Right ventricle myocardium inferior (tissue), 1 donor: ENCODE measurements around the gene COL9A2. TPM values are rescaled to one million over a fixed set of nuclear protein-coding genes. Genes with fewer than 3 reads are reported as not detected.
"Not testable (repeated sequence)": the region's sequence is repeated elsewhere in the genome, so short reads cannot be mapped to it uniquely, and the experiment has no call there.

Source experiments
- ATAC-seq: fragments of 200-7000 bp; cut with Tn5 transposase; one replicate; pipeline ENCODE4 v1.9.1; 2020; ENCODE audit warnings: mild to moderate bottlenecking, moderate library complexity
- DNase-seq: peaks from one replicate; pipeline ENCODE4 v3.0.0; 2021; ENCODE audit errors: missing footprints
- intact Hi-C: fragments of 100-400 bp; cut with DNase I; formaldehyde crosslinking; loops from one replicate; pipeline ENCODE4 v1.11.0; 2022
- long read RNA-seq: library from polyadenylated mRNA; unstranded; transcript quantifications from one replicate; pipeline ENCODE4 v2.0.0, GENCODE V29; 2021
- total RNA-seq: library from RNA; stranded (reverse); fragmentation: NEBNext Ultra II Directional; extraction: Animal tissue kit (Norgen Biotek cat#: 25700); gene quantifications from one replicate; pipeline ENCODE4 v1.2.1, GENCODE V29; 2021
- donor health status: DM: no; HTN: yes; CAD: no; lungs with severe emphysema.

Gene COL9A2
- 0.24 TPM for total RNA-seq
- long read RNA-seq, partial matches to known transcripts = 2 of 3 reads
- long read RNA-seq, other reads (novel, unspliced or antisense) = 1 of 3 reads

DNA sequence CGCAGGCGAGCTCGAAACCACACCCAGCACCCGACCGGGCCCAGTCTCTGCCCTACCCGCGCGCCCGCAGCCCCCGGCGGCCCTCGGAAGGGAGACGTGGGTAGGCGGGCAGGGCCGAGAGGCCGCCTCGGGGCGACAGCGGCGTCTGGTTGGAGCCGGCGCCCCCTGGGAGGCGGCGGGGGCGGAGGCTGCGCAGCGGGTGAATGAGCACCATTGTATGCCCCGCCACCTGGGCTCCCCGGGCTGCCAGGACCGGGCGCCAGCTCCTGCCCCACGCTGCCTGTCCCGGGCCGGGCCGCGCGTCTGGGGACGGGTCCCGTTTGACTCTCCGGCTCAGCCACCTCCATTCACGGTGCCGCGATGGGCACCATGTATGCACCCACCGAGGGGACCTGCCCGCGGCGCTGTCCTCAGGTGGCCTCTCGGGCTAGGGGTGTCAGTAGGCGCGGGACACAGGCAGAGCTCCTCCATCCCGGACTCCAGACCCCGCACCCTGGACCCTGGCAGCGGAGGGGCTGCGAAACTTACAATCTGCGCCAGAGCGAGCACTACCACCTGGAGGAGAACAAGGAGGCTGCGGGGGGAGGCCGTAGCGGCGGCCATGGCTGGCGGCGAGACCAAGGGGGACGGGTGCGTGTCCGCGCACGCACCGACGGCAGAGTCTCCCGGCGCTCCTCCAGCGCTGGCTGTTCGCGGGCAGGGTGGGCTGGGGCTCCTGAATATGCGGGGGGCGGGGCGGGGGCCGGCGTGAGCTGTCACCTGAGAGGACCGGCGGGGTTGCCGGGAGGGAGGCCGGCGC is at the start of gene COL9A2:
TSS of gene COL9A2 (minus strand) at position 692 of the 799 bp plus-strand sequence. CDS start at position 603, 89 bp downstream.
- peak; percentile 24 for ATAC-seq
- intact Hi-C loops = loop anchor here (2.0 kb wide), 1 partner anchor 166 kb away; no protein-coding TSS in a partner anchor

DNA sequence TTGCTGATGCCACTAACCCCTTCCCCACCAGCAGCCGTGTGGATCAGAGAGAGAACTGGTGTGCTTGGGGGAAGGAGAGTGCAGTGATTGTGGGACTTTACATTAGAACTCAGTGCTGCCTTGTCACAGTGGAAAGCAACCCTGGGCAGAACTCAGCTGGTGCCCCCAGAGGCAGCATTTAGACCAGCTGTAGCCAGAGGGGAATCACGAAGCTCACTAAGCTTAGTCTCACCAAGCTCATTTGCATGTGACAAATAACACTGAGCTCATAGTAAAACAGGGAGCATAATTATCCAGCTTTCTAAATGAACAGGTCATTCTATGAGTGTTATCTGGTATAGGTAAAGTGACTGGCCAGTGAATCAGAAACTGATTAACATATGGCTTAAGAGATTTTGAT is 46.6 kb upstream of the COL9A2 start:
- ATAC-seq = no peak
- no peak for DNase-seq
- intact Hi-C loops = no loop called here

More for the DNA sequence above, at the start of gene COL9A2:
- DNase-seq = peak; percentile 76

DNA sequence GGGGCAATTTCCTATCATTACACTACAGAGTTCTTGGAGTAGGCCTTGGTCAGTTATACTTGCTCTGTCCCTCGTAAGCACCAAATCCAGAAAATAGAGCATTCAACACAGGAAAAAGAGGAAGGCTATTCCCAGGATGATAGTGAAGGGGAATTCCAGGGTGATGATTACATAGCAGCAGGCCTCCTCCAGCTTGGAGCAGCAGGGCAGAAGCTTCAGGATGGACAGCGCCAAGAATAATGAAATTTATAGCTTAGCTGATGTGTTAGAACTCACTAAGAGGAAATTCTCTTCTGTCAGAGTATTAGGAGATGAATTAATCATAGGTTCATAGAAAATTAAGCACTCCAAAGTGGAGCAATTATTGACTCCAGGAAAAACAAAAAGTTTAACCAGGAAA is 45.6 kb upstream of the COL9A2 start:
- intact Hi-C loops = no loop called here
- DNase-seq = no peak
- ATAC-seq = no peak

DNA sequence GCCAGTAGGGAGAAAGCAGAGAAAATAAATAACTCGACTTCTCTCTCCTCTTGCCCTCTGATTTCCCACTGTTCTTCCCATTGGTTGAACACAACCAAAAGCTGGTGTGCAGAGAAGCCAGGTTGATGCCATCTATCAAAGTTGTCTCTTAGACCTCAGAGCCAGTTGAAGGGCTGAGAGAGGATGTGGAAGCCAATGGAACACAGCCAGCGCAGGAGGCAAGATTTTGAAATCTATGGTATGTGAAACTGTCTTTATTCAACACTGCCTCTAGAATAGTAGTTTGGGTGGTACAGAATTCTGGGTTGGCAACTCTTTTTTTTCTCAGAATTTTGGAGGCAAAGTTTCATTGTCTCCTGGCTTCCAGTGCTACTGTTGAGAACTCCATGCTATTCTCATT is 45.1 kb upstream of the COL9A2 start:
- DNase-seq (no peak), ATAC-seq (no peak)
- intact Hi-C loops = no loop called here

DNA sequence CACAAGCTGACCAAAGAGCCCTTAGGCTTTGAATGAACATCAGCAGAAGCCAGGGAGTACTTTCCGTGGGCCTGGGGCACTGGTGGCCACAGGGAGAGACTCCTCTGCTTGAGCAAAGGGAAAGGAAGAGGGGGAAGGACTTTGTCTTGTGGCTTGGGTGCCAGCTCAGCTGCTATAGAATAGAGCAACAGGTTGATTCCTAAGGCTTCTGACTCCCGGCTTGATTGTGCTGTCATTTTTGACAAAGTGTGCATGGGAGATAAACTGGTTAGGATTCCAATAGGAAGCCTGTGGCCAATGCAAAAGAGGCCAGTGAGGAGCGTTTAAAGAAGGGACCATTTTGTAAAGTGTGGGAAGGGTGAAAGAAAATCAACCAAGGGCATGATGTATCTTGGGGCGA is 44.6 kb upstream of the COL9A2 start:
- ATAC-seq (no peak), DNase-seq (no peak)
- intact Hi-C loops = no loop called here

DNA sequence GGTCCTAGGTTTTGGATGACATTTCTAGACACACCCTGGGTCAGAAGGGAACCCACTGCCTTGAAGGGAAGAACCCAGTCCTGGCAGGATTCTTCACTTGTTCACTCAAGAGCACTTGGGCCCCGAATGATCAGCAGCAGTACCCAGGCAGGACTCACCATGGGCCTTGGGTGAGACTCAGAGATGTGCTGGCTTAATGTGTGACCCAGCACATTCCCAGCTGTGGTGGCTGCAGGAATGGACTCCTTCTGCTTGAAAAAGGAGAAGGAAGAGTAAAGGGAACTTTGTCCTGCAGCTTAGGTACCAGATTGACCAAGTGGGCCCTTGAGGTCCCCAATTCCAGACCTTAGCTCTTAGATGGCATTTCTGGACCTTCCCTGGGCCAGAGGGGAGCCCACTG is 44.1 kb upstream of the COL9A2 start:
- DNase-seq (no peak), ATAC-seq (no peak)

DNA sequence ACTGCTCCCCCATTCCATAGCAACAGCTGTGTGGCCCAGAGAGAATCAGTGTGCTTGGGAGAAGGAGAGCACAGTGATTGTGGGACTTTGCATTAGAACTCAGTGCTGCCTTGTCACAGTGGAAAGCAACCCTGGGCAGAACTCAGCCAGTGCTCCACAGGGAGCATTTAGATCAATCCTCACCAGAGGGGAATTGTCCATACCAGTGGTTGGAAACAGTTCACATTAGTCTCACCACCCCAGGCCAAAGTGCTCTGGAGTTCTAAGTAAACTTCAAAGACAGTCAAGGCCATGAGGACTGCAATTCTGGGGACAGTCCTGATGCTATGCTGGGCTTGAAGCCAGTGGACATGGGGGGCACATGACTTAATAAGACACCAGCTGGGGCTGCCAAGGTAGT is 43.5 kb upstream of the COL9A2 start:
- intact Hi-C loops = no loop called here
- no peak for DNase-seq
- no peak for ATAC-seq

More for the DNA sequence above, 44.1 kb upstream of the COL9A2 start:
- intact Hi-C loops = no loop called here

DNA sequence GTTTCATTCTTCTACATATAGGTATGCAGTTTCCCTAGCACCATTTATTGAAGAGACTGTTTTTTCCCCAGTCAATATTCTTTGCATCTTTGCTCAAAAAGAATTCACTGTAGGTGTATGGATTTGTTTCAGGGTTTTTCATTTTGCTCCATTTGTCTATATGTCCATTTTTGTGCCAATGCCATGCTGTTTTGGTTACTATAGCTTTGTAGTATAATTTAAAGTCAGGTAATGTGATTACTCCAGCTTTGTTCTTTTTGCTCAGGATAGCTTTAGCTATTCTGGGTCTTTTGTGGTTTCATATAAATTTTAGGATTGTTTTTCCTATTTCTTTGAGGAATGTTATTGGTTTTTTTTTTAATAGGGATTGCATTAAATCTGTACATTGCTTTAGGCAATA is 40.5 kb upstream of the COL9A2 start:
- DNase-seq (no peak), ATAC-seq (no peak)
- intact Hi-C loops = no loop called here

DNA sequence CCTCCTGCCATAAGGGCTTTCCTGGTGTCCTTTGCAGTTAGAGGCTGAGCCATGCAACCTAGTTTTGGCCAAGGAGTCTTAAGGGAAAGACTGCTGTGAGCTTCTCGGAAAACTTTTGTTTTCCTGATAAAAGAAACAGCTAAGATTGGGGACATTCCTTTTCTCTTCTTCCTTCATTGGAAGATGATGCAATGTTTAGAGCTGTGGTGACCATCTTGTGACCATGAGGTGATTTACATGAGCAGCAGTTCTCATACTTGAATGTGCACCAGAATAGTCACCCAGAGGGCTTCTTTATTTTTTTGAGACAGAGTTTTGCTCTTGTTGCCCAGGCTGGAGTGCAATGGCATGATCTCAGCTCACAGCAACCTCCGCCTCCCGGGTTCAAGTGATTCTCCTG is 36.0 kb upstream of the COL9A2 start:
- ATAC-seq (no peak), DNase-seq (no peak)
- intact Hi-C loops = no loop called here

DNA sequence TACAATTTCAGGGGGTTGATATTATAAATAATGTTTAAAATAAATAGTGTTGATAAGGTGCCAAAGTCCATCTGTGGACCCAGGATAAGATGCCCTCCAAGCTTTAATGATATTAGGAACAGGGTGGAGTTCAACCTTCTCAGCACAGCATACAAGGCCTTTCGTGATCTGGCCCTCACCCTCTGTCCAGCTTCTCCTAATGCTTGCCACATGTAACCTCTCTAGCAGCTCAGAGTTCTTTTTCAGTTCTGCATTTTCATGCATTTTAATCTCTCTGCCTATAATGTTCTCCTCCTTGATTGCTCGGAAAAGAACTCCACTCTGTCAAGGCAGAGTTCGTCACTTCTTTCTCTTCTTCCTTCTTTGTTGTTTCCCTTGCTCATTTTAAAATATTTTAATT is 35.0 kb upstream of the COL9A2 start:
- peak; percentile 50 for ATAC-seq
- intact Hi-C loops = no loop called here
- no peak for DNase-seq

DNA sequence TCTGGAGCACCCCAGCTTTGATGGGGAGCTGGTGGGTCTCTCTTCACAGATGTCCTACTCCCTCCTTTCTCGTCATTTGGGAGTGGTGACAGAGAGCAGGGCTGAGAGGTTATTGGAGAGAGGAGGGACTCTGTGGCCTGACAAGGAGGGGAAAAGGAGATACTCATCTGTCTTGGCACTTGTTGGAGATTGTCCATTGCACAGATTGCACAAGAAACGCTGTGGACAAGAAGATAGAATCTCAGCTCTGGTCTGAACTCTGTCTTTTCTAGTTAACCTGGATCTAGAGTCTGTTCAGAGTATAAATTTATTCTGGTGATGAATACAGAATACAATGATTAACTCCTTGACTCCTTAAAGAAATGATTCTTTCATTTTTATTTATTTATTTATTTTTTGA is 34.0 kb upstream of the COL9A2 start:
- ATAC-seq (no peak), DNase-seq (no peak)
- intact Hi-C loops = no loop called here

DNA sequence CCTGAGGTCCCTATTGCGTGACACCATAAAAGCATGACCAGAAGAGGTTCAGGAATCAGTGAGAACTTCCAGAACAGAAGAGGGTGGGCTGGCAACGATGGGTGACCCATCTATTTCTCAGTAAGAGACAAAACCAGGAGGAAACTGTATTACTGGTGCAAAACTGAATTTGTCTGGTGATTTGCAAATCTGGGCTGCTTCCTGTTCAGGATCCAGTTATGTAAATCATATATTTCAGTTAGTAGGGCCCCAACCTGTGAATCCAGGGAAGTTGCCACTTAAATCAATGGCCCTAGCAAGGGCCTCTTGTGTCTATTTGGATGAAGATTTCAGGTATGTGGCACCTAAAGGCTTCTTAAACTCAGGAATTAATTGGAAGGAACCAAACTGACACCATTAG is 33.3 kb upstream of the COL9A2 start:
- no peak for DNase-seq
- intact Hi-C loops = no loop called here
- ATAC-seq = no peak

DNA sequence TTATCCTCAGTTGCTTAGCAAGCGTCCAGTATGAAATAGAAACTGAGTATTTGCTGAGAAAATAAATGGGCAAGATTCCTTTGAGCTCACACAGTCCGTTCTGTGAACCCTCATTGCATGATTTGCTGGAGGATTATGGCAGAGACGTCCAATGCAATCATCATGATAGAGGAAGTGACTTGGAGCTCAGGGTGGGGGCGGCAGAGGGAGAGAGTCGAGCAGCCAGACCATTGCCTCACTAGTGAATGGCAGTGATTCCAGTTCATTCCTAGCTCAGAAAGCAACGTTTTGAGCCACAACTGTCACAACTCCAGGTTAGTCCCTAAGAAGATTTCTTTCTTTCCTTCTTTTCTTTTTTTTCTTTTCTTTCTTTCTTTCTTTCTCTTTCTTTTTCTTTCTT is 27.5 kb upstream of the COL9A2 start:
- intact Hi-C loops = no loop called here
- ATAC-seq = peak; percentile 54
- DNase-seq = peak; percentile 77

DNA sequence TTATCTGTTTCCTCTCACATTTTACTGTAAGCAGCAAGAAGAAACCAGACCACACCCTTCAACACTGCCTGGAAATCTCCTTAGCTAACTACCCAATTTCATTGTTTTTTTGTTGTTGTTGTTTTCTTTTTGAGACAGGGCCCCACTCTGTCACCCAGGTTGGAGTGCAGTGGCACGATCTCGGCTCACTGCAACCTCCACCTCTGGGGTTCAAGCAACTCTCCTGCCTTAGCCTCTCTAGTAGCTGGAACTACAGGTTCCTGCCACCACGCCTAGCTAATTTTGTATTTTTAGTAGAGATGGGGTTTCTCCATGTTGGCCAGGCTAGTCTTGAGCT is 25.3 kb upstream of the COL9A2 start:
- ATAC-seq, DNase-seq, intact Hi-C loops: not testable (repeated sequence)

DNA sequence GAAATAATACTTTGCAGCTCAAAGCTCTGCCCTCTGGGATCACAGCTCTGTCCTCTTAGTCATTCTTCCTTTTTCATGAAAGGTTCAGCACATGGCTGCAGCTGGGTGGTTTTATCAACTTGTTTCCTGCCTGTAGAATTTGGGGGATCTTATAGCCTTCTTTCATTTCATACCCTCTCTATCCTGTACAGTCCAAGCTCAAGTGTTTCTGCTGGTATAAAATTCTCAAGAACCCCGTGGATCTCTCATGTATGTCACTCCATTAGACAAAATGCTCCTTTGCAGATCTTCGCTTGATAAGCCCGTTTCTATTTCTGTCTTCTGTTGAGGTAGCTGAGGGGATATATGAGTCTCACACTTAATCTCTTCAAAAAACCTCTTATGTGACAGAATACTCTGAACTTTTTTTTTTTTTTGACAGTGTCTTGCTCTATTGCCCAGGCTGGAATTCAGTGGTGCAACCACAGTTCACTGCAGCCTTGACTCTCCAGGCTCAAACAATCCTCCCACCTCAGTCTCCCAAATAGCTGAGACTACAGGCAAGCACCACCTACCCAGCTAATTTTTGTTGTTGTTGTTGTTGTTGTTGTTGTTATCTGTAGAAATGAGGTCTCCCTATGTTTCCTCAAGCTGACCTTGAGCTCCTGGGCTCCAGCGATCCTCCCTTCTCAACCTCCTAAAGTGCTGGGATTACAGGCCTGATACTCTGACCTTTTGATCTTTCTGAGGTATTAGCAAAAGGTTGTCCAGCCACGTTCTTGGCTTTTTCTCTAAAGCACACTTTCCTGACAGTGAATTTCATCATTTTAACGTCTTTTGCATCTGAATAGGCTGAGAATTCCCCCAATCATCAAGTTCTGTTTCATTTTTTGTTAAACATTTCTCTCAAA is 24.6 kb upstream of the COL9A2 start:
- intact Hi-C loops = no loop called here
- ATAC-seq = no peak

DNA sequence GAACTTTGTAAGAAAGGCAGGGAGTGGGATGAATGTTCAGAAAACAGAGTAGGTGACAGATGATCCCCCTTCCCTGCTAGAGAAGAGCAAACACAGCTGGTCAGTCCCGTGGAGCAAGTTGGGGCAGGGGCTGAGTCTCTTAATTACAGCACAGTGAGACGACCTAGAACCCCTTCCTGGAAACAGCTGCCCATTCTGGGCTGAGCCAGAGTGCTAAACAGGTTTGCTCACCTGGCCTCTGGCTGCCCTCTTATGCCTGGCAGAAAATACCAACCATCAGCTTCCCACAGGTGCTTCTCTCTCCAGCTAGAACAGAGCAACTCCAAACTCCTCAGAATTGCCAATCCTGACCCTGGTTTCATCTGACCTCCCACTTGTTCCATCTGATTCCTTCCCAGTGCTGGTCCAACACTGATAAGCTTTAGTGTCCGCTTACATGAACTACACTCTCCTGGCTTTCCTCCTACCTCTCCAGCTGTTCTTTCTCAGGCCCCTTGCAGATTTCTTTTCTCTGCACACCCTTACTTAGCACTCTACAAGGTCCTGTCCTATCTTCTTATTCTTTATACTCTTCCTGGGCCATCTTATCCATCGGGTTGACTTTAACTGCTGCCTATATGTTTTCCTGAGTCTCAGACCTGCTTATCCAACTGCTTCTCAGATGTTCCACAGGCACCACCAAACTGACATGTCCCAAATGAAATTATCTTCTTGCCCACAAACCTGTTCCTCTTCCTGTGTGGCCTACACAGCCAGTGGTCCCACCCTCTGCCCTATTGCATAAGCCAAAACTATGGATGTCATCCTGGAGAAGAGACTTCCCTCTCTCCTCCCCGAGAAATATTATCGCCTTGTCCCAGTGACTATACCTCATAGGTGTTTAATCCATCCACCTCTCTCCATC is 22.6 kb upstream of the COL9A2 start:
- intact Hi-C loops = loop anchor here (2.0 to 10.0 kb wide), 3 partner anchors 68 to 255 kb away; no protein-coding TSS in a partner anchor
- DNase-seq (no peak), ATAC-seq (peak; percentile 29)

More for the DNA sequence above, 24.6 kb upstream of the COL9A2 start:
- no peak for DNase-seq

DNA sequence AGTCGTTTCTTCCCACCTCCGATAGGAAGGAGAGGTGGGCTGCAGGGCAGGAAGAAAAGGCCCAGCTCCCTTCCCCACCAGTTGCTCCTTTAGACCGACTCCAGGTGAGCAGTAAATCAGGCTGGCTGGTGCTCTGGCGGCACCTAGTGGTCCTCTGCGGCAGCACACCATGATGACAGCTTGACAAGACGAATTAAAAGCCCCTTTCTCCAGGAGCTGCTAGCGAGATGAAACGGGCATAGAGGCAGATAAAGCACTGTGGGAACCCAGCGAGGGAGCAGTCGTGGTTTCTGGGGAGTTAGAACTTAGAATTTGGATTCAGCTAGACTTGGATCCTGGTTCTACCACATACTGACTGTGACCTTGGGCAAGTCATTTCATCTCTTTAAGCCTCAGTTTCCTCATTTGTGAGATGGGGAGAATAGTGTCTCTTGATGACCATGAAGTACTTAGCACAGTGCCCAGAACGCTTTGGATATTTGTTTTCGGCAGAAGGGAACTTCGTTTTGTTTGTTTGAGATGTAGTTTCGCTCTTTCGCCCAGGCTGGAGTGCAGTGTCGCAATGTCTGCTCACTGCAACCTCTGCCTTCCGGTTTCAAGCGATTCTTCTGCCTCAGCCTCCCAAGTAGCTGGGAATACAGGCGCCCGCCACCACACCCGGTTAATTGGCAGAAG is 21.8 kb upstream of the COL9A2 start:
- intact Hi-C loops = loop anchor here (2.0 to 10.0 kb wide), 3 partner anchors 68 to 254 kb away; no protein-coding TSS in a partner anchor
- peak; percentile 86 for DNase-seq
- ATAC-seq = peak; percentile 77

DNA sequence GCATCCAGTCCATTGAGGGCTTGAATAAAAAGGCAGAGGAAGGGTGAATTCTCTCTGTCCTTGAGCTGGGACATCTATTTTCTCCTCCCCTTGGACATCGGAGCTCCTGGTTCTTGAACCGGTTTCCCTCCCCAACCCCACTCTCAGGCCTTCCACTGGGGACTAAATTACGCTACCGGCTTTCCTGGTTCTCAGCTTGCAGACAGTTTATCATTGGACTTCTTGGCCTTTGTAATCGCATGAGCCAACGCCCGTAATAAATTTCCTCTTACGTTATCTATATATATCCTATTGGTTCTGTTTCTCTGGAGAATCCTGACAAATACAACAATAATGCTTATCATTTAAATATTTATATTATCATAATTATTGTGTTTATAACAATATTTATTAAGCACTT is 20.4 kb upstream of the COL9A2 start:
- DNase-seq (no peak), ATAC-seq (no peak)
- intact Hi-C loops = loop anchor here (5.0 to 10.0 kb wide), 2 partner anchors 70 to 253 kb away; no protein-coding TSS in a partner anchor
